Measurements from ENCODE around the gene ADAMTS14. TPM values are rescaled to one million over a fixed set of nuclear protein-coding genes. Genes with fewer than 3 reads are reported as not detected.
"Not testable (repeated sequence)": the region's sequence is repeated elsewhere in the genome, so short reads cannot be mapped to it uniquely, and the experiment has no call there.

The ADAMTS14 gene
- total and polyA plus RNA-seq, 7 donors = 0.03 to 0.18 (median 0.06) TPM; not detected in 3

- DNase-seq = no peak
- no peaks in the 10 kb centered on the region for H3K4me1 ChIP-seq
These were observed 43.0 kb upstream of the ADAMTS14 start for GRCh38 chr10:70629338-70629737.

GRCh38 chr10:70631735-70632134 lies 40.6 kb upstream of the ADAMTS14 start:
- not testable (repeated sequence) for DNase-seq

More at GRCh38 chr10:70629338-70629737, 43.0 kb upstream of the ADAMTS14 start:
- WGBS, 3 donors = 86 to 95% (median 90%) methylated on average over 1 of the region's 1 CpG
- H3K4me3 ChIP-seq = no peak overlapping the region
- no peak for ATAC-seq
- H3K9me3 ChIP-seq = peaks cover 6% of the 10 kb centered on the region
- H3K27ac ChIP-seq = no peak overlapping the region
- intact Hi-C loops (cut with DNase I) = no loop called here
- TF ChIP-seq, protein P1, sequence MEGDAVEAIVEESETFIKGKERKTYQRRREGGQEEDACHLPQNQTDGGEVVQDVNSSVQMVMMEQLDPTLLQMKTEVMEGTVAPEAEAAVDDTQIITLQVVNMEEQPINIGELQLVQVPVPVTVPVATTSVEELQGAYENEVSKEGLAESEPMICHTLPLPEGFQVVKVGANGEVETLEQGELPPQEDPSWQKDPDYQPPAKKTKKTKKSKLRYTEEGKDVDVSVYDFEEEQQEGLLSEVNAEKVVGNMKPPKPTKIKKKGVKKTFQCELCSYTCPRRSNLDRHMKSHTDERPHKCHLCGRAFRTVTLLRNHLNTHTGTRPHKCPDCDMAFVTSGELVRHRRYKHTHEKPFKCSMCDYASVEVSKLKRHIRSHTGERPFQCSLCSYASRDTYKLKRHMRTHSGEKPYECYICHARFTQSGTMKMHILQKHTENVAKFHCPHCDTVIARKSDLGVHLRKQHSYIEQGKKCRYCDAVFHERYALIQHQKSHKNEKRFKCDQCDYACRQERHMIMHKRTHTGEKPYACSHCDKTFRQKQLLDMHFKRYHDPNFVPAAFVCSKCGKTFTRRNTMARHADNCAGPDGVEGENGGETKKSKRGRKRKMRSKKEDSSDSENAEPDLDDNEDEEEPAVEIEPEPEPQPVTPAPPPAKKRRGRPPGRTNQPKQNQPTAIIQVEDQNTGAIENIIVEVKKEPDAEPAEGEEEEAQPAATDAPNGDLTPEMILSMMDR (IDR thresholded peaks at IDR 0.05) = no peak
- no peaks in the 10 kb centered on the region for H3K36me3 ChIP-seq (ENCODE audit: insufficient read depth in 1 of 2, low read depth in 1 of 2)
- H3K27me3 ChIP-seq (ENCODE audit: insufficient read depth in 3 of 3, low read length in 2 of 3) = no peaks in the 10 kb centered on the region

DNA sequence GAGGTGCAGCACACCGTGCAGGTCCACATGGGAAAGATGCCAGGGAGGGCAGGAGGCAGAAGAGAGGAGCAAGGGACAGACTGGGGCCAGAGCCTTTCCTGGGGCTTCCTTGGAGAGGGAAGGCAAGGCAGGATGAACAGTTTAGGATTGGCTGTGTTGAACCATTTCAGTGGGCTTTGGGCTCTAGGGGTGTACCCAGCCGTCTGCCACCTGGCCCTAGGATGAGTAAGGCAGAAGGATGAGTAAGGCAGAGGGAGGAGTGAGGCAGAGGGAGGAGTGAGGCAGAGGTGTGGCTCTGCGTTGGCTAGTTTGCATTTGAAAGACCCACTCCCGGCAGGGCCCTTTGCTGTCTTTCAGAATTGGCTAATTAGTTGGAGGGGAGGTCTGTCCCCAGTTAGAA lies 38.3 kb upstream of the ADAMTS14 start:
- Histone ChIP-seq H3K4me3 (no peak overlapping the region), H3K36me3 (ENCODE audit: insufficient read depth in 1 of 2, low read depth in 1 of 2) (no peaks in the 10 kb centered on the region), H3K9me3 (no peaks in the 10 kb centered on the region), H3K27ac (no peak overlapping the region), H3K4me1 (no peaks in the 10 kb centered on the region), H3K27me3 (ENCODE audit: insufficient read depth in 3 of 3, low read length in 2 of 3) (no peaks in the 10 kb centered on the region)
- TF ChIP-seq, protein P1 (IDR thresholded peaks at IDR 0.05) = no peak
- 67 to 73% (median 69%) methylated on average over 4 of the region's 4 CpGs for WGBS, 3 donors
- ATAC-seq (no peak), DNase-seq (no peak)
- intact Hi-C loops (cut with DNase I) = no loop called here

More at GRCh38 chr10:70631735-70632134, 40.6 kb upstream of the ADAMTS14 start:
- WGBS, 3 donors = 79 to 89% (median 85%) methylated on average over 1 to 2 of the region's 6 CpGs
- H3K4me3 ChIP-seq; H3K27ac ChIP-seq; H3K4me1 ChIP-seq; H3K9me3 ChIP-seq; intact Hi-C loops (cut with DNase I); ATAC-seq; H3K36me3 ChIP-seq (ENCODE audit: insufficient read depth in 1 of 2, low read depth in 1 of 2); H3K27me3 ChIP-seq (ENCODE audit: insufficient read depth in 3 of 3, low read length in 2 of 3): not testable (repeated sequence)

DNA sequence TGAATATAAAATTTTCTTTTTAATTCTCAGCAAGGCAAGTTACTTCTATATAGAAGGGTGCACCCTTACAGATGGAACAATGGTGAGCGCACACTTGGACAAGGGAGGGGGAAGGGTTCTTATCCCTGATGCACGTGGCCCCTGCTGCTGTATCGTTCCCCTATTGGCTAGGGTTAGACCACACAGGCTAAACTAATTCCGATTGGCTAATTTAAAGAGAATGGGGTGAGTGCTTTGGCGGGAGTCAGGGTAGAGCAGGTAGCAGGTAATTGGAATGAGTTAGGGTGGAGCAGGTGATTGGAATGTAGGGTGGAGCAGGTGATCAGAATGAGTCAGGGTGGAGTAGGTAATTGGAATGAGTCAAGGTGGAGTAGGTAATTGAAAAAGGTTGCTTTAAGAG lies 37.8 kb upstream of the ADAMTS14 start:
- DNase-seq; H3K4me1 ChIP-seq; H3K27me3 ChIP-seq (ENCODE audit: insufficient read depth in 3 of 3, low read length in 2 of 3); ATAC-seq; H3K9me3 ChIP-seq; intact Hi-C loops (cut with DNase I); H3K36me3 ChIP-seq (ENCODE audit: insufficient read depth in 1 of 2, low read depth in 1 of 2); H3K4me3 ChIP-seq; H3K27ac ChIP-seq: not testable (repeated sequence)
- 94 to 96% (median 96%) methylated on average over 5 of the region's 5 CpGs for whole genome bisulfite sequencing, 3 donors

DNA sequence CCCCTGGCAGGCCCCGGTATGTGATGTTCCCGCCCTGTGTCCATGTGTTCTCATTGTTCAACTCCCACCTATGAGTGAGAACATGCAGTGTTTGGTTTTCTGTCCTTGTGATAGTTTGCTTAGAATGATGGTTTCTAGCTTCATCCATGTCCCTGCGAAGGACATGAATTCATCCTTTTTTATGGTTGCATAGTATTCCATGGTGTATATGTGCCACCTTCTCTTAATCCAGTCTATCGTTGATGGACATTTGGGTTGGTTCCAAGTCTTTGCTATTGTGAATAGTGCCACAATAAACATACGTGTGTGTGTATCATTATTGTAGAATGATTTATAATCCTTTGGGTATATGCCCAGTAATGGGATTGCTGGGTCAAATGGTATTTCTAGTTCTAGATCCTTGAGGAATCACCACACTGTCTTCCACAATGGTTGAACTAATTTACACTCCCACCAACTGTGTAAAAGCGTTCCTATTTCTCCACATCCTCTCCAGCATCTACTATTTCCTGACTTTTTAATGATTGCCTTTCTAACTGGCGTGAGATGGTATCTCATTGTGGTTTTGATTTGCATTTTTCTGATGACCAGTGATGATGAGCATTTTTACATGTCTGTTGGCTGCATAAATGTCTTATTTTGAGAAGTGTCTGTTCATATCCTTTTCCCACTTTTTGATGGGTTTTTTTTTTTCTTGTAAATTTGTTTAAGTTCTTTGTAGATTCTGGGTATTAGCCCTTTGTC lies 32.5 kb upstream of the ADAMTS14 start:
- intact Hi-C loops (cut with DNase I); H3K4me1 ChIP-seq; H3K9me3 ChIP-seq; H3K27me3 ChIP-seq (ENCODE audit: insufficient read depth in 3 of 3, low read length in 2 of 3); H3K36me3 ChIP-seq (ENCODE audit: insufficient read depth in 1 of 2, low read depth in 1 of 2); ATAC-seq; DNase-seq; H3K27ac ChIP-seq; H3K4me3 ChIP-seq: not testable (repeated sequence)
- 81 to 86% (median 86%) methylated on average over 7 of the region's 7 CpGs for WGBS, 3 donors

DNA sequence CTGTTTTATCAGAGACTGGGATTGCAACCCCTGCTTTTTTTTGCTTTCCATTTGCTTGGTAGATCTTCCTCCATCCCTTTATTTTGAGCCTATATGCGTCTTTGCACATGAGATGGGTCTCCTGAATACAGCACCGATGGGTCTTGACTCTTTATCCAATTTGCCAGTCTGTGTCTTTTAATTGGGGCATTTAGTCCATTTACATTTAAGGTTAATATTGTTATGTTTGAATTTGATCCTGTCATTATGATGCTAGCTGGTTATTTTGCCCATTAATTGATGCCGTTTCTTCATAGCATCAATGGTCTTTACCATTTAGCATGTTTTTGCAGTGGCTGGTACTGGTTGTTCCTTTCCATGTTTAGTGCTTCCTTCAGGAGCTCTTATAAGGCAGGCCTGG lies 29.0 kb upstream of the ADAMTS14 start:
- H3K4me1 ChIP-seq; H3K9me3 ChIP-seq; ATAC-seq; H3K36me3 ChIP-seq (ENCODE audit: insufficient read depth in 1 of 2, low read depth in 1 of 2); H3K27me3 ChIP-seq (ENCODE audit: insufficient read depth in 3 of 3, low read length in 2 of 3); H3K27ac ChIP-seq; H3K4me3 ChIP-seq; intact Hi-C loops (cut with DNase I); DNase-seq: not testable (repeated sequence)
- WGBS, 3 donors = 98 to 99% (median 99%) methylated on average over 3 of the region's 3 CpGs

- 67 to 70% (median 69%) methylated on average over 7 to 8 of the region's 8 CpGs for WGBS, 3 donors
- DNase-seq; H3K4me3 ChIP-seq; H3K4me1 ChIP-seq; ATAC-seq; intact Hi-C loops (cut with DNase I); H3K27ac ChIP-seq; H3K9me3 ChIP-seq; H3K36me3 ChIP-seq (ENCODE audit: insufficient read depth in 1 of 2, low read depth in 1 of 2); H3K27me3 ChIP-seq (ENCODE audit: insufficient read depth in 3 of 3, low read length in 2 of 3): not testable (repeated sequence)
These were observed 27.3 kb upstream of the ADAMTS14 start for GRCh38 chr10:70644959-70645358.
